Tibial nerve (tissue), 3 donors: ENCODE data around the gene LRRC37B.
"Not testable (repeated sequence)": the region's sequence is repeated elsewhere in the genome, so short reads cannot be mapped to it uniquely, and the experiment has no call there.

Experiments used
- CTCF ChIP-seq, 5 experiments: fragments of 200-600 bp in 3 of 5; fragments of 450-650 bp in 2 of 5; sonication (generic) in 3 of 5; IDR thresholded peaks; one replicate each; pipeline ENCODE4 v1.5.1; 2016 to 2019; ENCODE audit warnings: antibody characterized with exemption in 5 of 5, mild to moderate bottlenecking in 3 of 5, moderate library complexity in 2 of 5
- POLR2A ChIP-seq, 2 donors: fragments of 450-650 bp; IDR thresholded peaks; one replicate each; pipeline ENCODE4 v1.6.1; 2017; ENCODE audit warnings: antibody characterized with exemption in 2 of 2, mild to moderate bottlenecking in 2 of 2, moderate library complexity in 2 of 2

- TF ChIP-seq POLR2A, CTCF (IDR thresholded peaks at IDR 0.05): not testable (repeated sequence)
Observed at GRCh38 chr17:32027271-32027670, 20.1 kb downstream of the LRRC37B start.
